OCI-LY7 (cell line): ENCODE data around the gene RPS6KA2. TPM values are rescaled to one million over a fixed set of nuclear protein-coding genes. Genes with fewer than 3 reads are reported as not detected.

Source experiments
- BruUV-seq: library from RNA; stranded (reverse); fragments of 400-500 nt; replicated peaks from 2 replicates; lab custom pipeline; 2021; lab: Mats Ljungman, UMichigan
- CTCF ChIA-PET: fragments of 300-600 bp; sonication (Branson Sonifier 250); formaldehyde crosslinking; loops from one replicate; lab custom pipeline; 2022; ENCODE audit warnings: antibody characterized with exemption; ENCODE audit not compliant: unreplicated experiment; lab: Charles Lee
- POLR2A ChIA-PET: fragments of 300-600 bp; sonication (Branson Sonifier 250); formaldehyde crosslinking; loops from one replicate; lab custom pipeline; 2022; ENCODE audit warnings: antibody characterized with exemption; lab: Charles Lee
- DNase-seq: peaks from one replicate; pipeline ENCODE4 v3.0.0-alpha.2; 2015; ENCODE audit warnings: low spot score
- H2AFZ ChIP-seq: fragments of 200-600 bp; sonication (generic), shearing (Covaris generic); 2 replicates; pipeline ENCODE4 v1.6.1; 2014; ENCODE audit warnings: mild to moderate bottlenecking, antibody characterized with exemption, low read length, moderate library complexity
- H3K27ac ChIP-seq: fragments of 200-600 bp; sonication (generic); 2 replicates; pipeline ENCODE4 v1.5.1; 2014; ENCODE audit warnings: mixed run types, low read depth, mild to moderate bottlenecking, moderate library complexity, low read length, inconsistent platforms; ENCODE audit not compliant: poor library complexity, severe bottlenecking
- H3K36me3 ChIP-seq: fragments of 200-600 bp; sonication (generic); 2 replicates; pipeline ENCODE4 v1.6.1; 2014; ENCODE audit warnings: mild to moderate bottlenecking, antibody characterized with exemption, low read length, moderate library complexity, mixed read lengths; ENCODE audit not compliant: insufficient read depth
- H3K4me1 ChIP-seq: fragments of 200-600 bp; sonication (generic); 2 replicates; pipeline ENCODE4 v1.5.1; 2014; ENCODE audit warnings: mild to moderate bottlenecking, low read length; ENCODE audit not compliant: insufficient read depth, poor library complexity, severe bottlenecking
- H3K4me2 ChIP-seq: fragments of 200-600 bp; sonication (generic); 2 replicates; pipeline ENCODE4 v1.6.1; 2014; ENCODE audit warnings: mild to moderate bottlenecking, low read length
- H3K4me3 ChIP-seq: fragments of 200-600 bp; sonication (generic); 2 replicates; pipeline ENCODE4 v1.5.1; 2014; ENCODE audit warnings: mild to moderate bottlenecking, low read depth, low read length; ENCODE audit not compliant: poor library complexity, severe bottlenecking
- H3K79me2 ChIP-seq: fragments of 200-600 bp; sonication (generic); 2 replicates; pipeline ENCODE4 v1.6.1; 2016; ENCODE audit warnings: low read depth, mild to moderate bottlenecking, low read length, moderate library complexity, mixed read lengths; ENCODE audit not compliant: insufficient read depth
- H3K9me2 ChIP-seq: fragments of 200-600 bp; sonication (generic); 2 replicates; pipeline ENCODE4 v1.6.1; 2016; ENCODE audit warnings: mild to moderate bottlenecking, low read length, mixed read lengths; ENCODE audit not compliant: insufficient read depth
- H3K9me3 ChIP-seq: fragments of 200-600 bp; sonication (generic); 2 replicates; pipeline ENCODE4 v1.6.1; 2014; ENCODE audit warnings: mild to moderate bottlenecking, mixed run types, low read length, mixed read lengths
- H4K20me1 ChIP-seq: fragments of 200-600 bp; sonication (generic); 2 replicates; pipeline ENCODE4 v1.6.1; 2014; ENCODE audit warnings: mild to moderate bottlenecking, antibody characterized with exemption, low read length, moderate library complexity, mixed read lengths; ENCODE audit not compliant: insufficient read depth
- CTCF ChIP-seq: fragments of 200-600 bp; sonication (generic); conservative IDR thresholded peaks from 2 replicates; pipeline ENCODE4 v1.5.1; 2014; ENCODE audit warnings: mild to moderate bottlenecking, antibody characterized with exemption, low read length, moderate library complexity, mixed read lengths
- EZH2phosphoT487 ChIP-seq: fragments of 200-600 bp; sonication (generic); IDR thresholded peaks from 2 replicates; pipeline ENCODE4 v1.6.1; 2018; ENCODE audit warnings: low read depth, borderline replicate concordance, mild to moderate bottlenecking, mixed run types, antibody characterized with exemption, low read length, moderate library complexity, mixed read lengths
- intact Hi-C: fragments of 100-400 bp; cut with micrococcal nuclease; formaldehyde crosslinking; loops from one replicate; pipeline ENCODE4 v1.10.0; 2022; ENCODE audit not compliant: unreplicated experiment
- total RNA-seq, 2 experiments: library from RNA; depleted of rRNA in 1 of 2; stranded (reverse); fragments of >200 nt in 1 of 2; shearing (Covaris generic) in 1 of 2; gene quantifications; 2 replicates each; pipeline ENCODE4 v1.2.3, GENCODE V29; 2014 to 2022

Gene RPS6KA2
- total RNA-seq, 2 experiments from 2014 or later = 0.69 to 1.9 TPM

GRCh38 chr6:166663568-166663967 is 36.5 kb upstream of the RPS6KA2 start:
- H4K20me1 ChIP-seq = no peaks in the 10 kb centered on the region
- no peak overlapping the region for H3K27ac ChIP-seq
- intact Hi-C loops = no loop called here
- no peak for TF ChIP-seq EZH2phosphoT487
- TF ChIP-seq CTCF = no peak
- no peak overlapping the region for H3K4me3 ChIP-seq
- ChIA-PET POLR2A (no interaction called here), CTCF (no interaction called here)
- no peak overlapping the region for H2AFZ ChIP-seq
- no TSS peak for BruUV-seq
- H3K79me2 ChIP-seq = no peaks in the 10 kb centered on the region
- no peaks in the 10 kb centered on the region for H3K4me1 ChIP-seq
- H3K4me2 ChIP-seq = no peak overlapping the region
- DNase-seq = no peak
- H3K9me2 ChIP-seq = no peaks in the 10 kb centered on the region
- H3K36me3 ChIP-seq = no peaks in the 10 kb centered on the region
- H3K9me3 ChIP-seq = no peaks in the 10 kb centered on the region

DNA sequence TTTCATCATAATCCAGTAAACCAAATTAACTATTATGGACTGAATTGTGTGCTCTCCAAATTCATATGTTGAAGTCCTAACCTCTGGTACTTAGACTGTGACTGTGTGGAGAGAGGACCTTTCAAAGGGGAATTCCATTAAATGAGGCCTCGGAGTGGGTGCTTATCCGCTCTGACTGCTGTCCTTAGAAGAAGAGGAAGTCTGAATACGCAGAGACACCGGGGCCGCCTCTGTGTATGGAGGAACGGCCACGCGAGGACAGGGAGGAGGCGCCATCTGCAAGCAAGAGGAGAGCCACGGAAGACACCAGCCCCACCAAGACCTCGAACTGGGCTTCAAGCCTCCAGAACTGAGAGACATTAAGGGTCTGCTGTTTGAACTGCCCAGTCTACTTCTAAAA is 35.6 kb upstream of the RPS6KA2 start:
- H4K20me1 ChIP-seq = no peaks in the 10 kb centered on the region
- H3K79me2 ChIP-seq = no peaks in the 10 kb centered on the region
- no peaks in the 10 kb centered on the region for H3K36me3 ChIP-seq
- no peaks in the 10 kb centered on the region for H3K4me1 ChIP-seq
- CTCF ChIA-PET = no interaction called here
- H3K27ac ChIP-seq = no peak overlapping the region
- TF ChIP-seq EZH2phosphoT487 (no peak), CTCF (no peak)
- H3K9me3 ChIP-seq = no peaks in the 10 kb centered on the region
- POLR2A ChIA-PET = no interaction called here
- H3K4me2 ChIP-seq = no peak overlapping the region
- no peak for DNase-seq
- intact Hi-C loops = no loop called here
- no peaks in the 10 kb centered on the region for H3K9me2 ChIP-seq
- no peak overlapping the region for H3K4me3 ChIP-seq
- H2AFZ ChIP-seq = no peak overlapping the region
- no TSS peak for BruUV-seq

GRCh38 chr6:166661327-166662085 is 34.5 kb upstream of the RPS6KA2 start:
- H3K9me3 ChIP-seq = no peaks in the 10 kb centered on the region
- BruUV-seq = no TSS peak
- intact Hi-C loops = no loop called here
- no peak overlapping the region for H2AFZ ChIP-seq
- H3K27ac ChIP-seq = no peak overlapping the region
- ChIA-PET CTCF (no interaction called here), POLR2A (no interaction called here)
- DNase-seq = no peak
- H4K20me1 ChIP-seq = no peaks in the 10 kb centered on the region
- H3K36me3 ChIP-seq = no peaks in the 10 kb centered on the region
- TF ChIP-seq CTCF = no peak
- TF ChIP-seq EZH2phosphoT487 = no peak
- H3K79me2 ChIP-seq = no peaks in the 10 kb centered on the region
- H3K4me2 ChIP-seq = no peak overlapping the region
- no peaks in the 10 kb centered on the region for H3K4me1 ChIP-seq
- no peak overlapping the region for H3K4me3 ChIP-seq
- no peaks in the 10 kb centered on the region for H3K9me2 ChIP-seq
